Measurements from ENCODE around the gene CHID1. TPM values are rescaled to one million over a fixed set of nuclear protein-coding genes. Genes with fewer than 3 reads are reported as not detected.

Gene CHID1
- polyA plus RNA-seq, 1 donor from 2014 or later: 51.2 TPM

GRCh38 chr11:855330-855674, 55.3 kb downstream of the CHID1 start:
- Histone ChIP-seq H3K9me2 (ENCODE audit: insufficient read depth, low read length) (no peaks in the 10 kb centered on the region), H3K27me3 (ENCODE audit: insufficient read depth, low read depth, low read length) (peaks cover 5% of the 10 kb centered on the region), H3K4me2 (ENCODE audit: low read length) (no peak overlapping the region), H2AFZ (ENCODE audit: low read depth, low read length) (no peak overlapping the region), H3K36me3 (ENCODE audit: insufficient read depth, low read length) (no peaks in the 10 kb centered on the region), H3F3A (ENCODE audit: insufficient read depth, low read length, poor library complexity, severe bottlenecking) (no peaks in the 10 kb centered on the region), H3K79me2 (replicated peaks; ENCODE audit: insufficient read depth, low read length) (no peaks in the 10 kb centered on the region), H3K4me3 (ENCODE audit: low read length) (no peak overlapping the region), H4K20me1 (ENCODE audit: insufficient read depth) (no peaks in the 10 kb centered on the region), H3K9ac (ENCODE audit: low read length) (peak overlapping the region; percentile 53), H3K9me3 (ENCODE audit: low read length) (no peaks in the 10 kb centered on the region), H3K27ac (ENCODE audit: low read length) (no peak overlapping the region)
- TF ChIP-seq MXI1 (conservative IDR thresholded peaks at IDR 0.05; ENCODE audit: poor library complexity, severe bottlenecking) (no peak), TAF1 (IDR thresholded peaks at IDR 0.05; ENCODE audit: low read depth) (no peak), POLR2AphosphoS5 (IDR thresholded peaks at IDR 0.05) (no peak), RAD21 (conservative IDR thresholded peaks at IDR 0.05) (no peak), EP300 (conservative IDR thresholded peaks at IDR 0.05; ENCODE audit: poor library complexity, severe bottlenecking) (no peak), SMC3 (conservative IDR thresholded peaks at IDR 0.05; ENCODE audit: poor library complexity) (no peak), EZH2 (IDR thresholded peaks at IDR 0.05; ENCODE audit: borderline replicate concordance, insufficient read depth, low read length, poor library complexity, severe bottlenecking) (no peak)
- TF ChIP-seq, protein P1, sequence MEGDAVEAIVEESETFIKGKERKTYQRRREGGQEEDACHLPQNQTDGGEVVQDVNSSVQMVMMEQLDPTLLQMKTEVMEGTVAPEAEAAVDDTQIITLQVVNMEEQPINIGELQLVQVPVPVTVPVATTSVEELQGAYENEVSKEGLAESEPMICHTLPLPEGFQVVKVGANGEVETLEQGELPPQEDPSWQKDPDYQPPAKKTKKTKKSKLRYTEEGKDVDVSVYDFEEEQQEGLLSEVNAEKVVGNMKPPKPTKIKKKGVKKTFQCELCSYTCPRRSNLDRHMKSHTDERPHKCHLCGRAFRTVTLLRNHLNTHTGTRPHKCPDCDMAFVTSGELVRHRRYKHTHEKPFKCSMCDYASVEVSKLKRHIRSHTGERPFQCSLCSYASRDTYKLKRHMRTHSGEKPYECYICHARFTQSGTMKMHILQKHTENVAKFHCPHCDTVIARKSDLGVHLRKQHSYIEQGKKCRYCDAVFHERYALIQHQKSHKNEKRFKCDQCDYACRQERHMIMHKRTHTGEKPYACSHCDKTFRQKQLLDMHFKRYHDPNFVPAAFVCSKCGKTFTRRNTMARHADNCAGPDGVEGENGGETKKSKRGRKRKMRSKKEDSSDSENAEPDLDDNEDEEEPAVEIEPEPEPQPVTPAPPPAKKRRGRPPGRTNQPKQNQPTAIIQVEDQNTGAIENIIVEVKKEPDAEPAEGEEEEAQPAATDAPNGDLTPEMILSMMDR (IDR thresholded peaks at IDR 0.05; ENCODE audit: poor library complexity, severe bottlenecking): no peak
- TF ChIP-seq, protein P2, sequence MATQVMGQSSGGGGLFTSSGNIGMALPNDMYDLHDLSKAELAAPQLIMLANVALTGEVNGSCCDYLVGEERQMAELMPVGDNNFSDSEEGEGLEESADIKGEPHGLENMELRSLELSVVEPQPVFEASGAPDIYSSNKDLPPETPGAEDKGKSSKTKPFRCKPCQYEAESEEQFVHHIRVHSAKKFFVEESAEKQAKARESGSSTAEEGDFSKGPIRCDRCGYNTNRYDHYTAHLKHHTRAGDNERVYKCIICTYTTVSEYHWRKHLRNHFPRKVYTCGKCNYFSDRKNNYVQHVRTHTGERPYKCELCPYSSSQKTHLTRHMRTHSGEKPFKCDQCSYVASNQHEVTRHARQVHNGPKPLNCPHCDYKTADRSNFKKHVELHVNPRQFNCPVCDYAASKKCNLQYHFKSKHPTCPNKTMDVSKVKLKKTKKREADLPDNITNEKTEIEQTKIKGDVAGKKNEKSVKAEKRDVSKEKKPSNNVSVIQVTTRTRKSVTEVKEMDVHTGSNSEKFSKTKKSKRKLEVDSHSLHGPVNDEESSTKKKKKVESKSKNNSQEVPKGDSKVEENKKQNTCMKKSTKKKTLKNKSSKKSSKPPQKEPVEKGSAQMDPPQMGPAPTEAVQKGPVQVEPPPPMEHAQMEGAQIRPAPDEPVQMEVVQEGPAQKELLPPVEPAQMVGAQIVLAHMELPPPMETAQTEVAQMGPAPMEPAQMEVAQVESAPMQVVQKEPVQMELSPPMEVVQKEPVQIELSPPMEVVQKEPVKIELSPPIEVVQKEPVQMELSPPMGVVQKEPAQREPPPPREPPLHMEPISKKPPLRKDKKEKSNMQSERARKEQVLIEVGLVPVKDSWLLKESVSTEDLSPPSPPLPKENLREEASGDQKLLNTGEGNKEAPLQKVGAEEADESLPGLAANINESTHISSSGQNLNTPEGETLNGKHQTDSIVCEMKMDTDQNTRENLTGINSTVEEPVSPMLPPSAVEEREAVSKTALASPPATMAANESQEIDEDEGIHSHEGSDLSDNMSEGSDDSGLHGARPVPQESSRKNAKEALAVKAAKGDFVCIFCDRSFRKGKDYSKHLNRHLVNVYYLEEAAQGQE (IDR thresholded peaks at IDR 0.05; ENCODE audit: borderline replicate concordance): no peak

- no peak overlapping the region for H3K27ac ChIP-seq (ENCODE audit: low read length)
- peak overlapping the region; percentile 53 for H3K9ac ChIP-seq (ENCODE audit: low read length)
- no peak overlapping the region for H3K4me2 ChIP-seq (ENCODE audit: low read length)
- H3K79me2 ChIP-seq (replicated peaks; ENCODE audit: insufficient read depth, low read length): no peaks in the 10 kb centered on the region
- H3K4me3 ChIP-seq (ENCODE audit: low read length): no peak overlapping the region
- no peak overlapping the region for H2AFZ ChIP-seq (ENCODE audit: low read depth, low read length)
- H3F3A ChIP-seq (ENCODE audit: insufficient read depth, low read length, poor library complexity, severe bottlenecking): no peaks in the 10 kb centered on the region
- no peaks in the 10 kb centered on the region for H3K36me3 ChIP-seq (ENCODE audit: insufficient read depth, low read length)
- no peaks in the 10 kb centered on the region for H4K20me1 ChIP-seq (ENCODE audit: insufficient read depth)
- TF ChIP-seq EZH2 (IDR thresholded peaks at IDR 0.05; ENCODE audit: borderline replicate concordance, insufficient read depth, low read length, poor library complexity, severe bottlenecking): no peak
- TF ChIP-seq, protein P2 (IDR thresholded peaks at IDR 0.05; ENCODE audit: borderline replicate concordance): no peak
- no peak for TF ChIP-seq SMC3 (conservative IDR thresholded peaks at IDR 0.05; ENCODE audit: poor library complexity)
- no peak for TF ChIP-seq TAF1 (IDR thresholded peaks at IDR 0.05; ENCODE audit: low read depth)
- no peak for TF ChIP-seq MXI1 (conservative IDR thresholded peaks at IDR 0.05; ENCODE audit: poor library complexity, severe bottlenecking)
- TF ChIP-seq EP300 (conservative IDR thresholded peaks at IDR 0.05; ENCODE audit: poor library complexity, severe bottlenecking): no peak
- TF ChIP-seq, protein P1 (IDR thresholded peaks at IDR 0.05; ENCODE audit: poor library complexity, severe bottlenecking): no peak
- TF ChIP-seq RAD21 (conservative IDR thresholded peaks at IDR 0.05): no peak
- no peak for TF ChIP-seq POLR2AphosphoS5 (IDR thresholded peaks at IDR 0.05)
- H3K9me3 ChIP-seq (ENCODE audit: low read length): no peaks in the 10 kb centered on the region
- H3K27me3 ChIP-seq (ENCODE audit: insufficient read depth, low read depth, low read length): peaks cover 5% of the 10 kb centered on the region
- no peaks in the 10 kb centered on the region for H3K9me2 ChIP-seq (ENCODE audit: insufficient read depth, low read length)
Measured at GRCh38 chr11:854601-855329, 55.8 kb downstream of the CHID1 start.

All from neural cell (in vitro differentiated cells).